HG03139 (cell line): ENCODE results near the gene TCF3.
"Not testable (repeated sequence)": the region's sequence is repeated elsewhere in the genome, so short reads cannot be mapped to it uniquely, and the experiment has no call there.

Experiments
- ATAC-seq: cut with Tn5 transposase; IDR thresholded peaks from one replicate; pipeline ENCODE4 v1.9.1; 2021; ENCODE audit not compliant: unreplicated experiment

The TCF3 gene

GRCh38 chr19:1652471-1653299 lies at the start of gene TCF3:
Gene TCF3 (minus strand): TSS chr19:1652615. CDS start chr19:1650248, 2,367 bp downstream.
- ATAC-seq = peak; percentile 55

- no peak for ATAC-seq
Observed at GRCh38 chr19:1700733-1701663, 48.6 kb upstream of the TCF3 start.

- no peak for ATAC-seq
Observed at GRCh38 chr19:1699998-1700732, 47.8 kb upstream of the TCF3 start.

GRCh38 chr19:1699386-1699785 lies 47.0 kb upstream of the TCF3 start:
- ATAC-seq = no peak

- ATAC-seq = no peak
Observed at GRCh38 chr19:1698636-1699035, 46.2 kb upstream of the TCF3 start.

GRCh38 chr19:1695481-1695880 lies 43.1 kb upstream of the TCF3 start:
- not testable (repeated sequence) for ATAC-seq

- ATAC-seq = no peak
Observed at GRCh38 chr19:1691589-1692290, 39.3 kb upstream of the TCF3 start.

GRCh38 chr19:1690699-1691307 lies 38.4 kb upstream of the TCF3 start:
- ATAC-seq = no peak

GRCh38 chr19:1685785-1686184 lies 33.4 kb upstream of the TCF3 start:
- ATAC-seq = not testable (repeated sequence)

- no peak for ATAC-seq
Observed at GRCh38 chr19:1685046-1685445, 32.6 kb upstream of the TCF3 start.

- ATAC-seq = no peak
Observed at GRCh38 chr19:1684573-1684912, 32.1 kb upstream of the TCF3 start.

- no peak for ATAC-seq
Observed at GRCh38 chr19:1683869-1684572, 31.6 kb upstream of the TCF3 start.

- ATAC-seq = no peak
Observed at GRCh38 chr19:1680976-1681375, 28.6 kb upstream of the TCF3 start.

- ATAC-seq = no peak
Observed at GRCh38 chr19:1678073-1678472, 25.7 kb upstream of the TCF3 start.

GRCh38 chr19:1676351-1677266 lies 24.2 kb upstream of the TCF3 start:
- ATAC-seq = no peak

- no peak for ATAC-seq
Observed at GRCh38 chr19:1675633-1676350, 23.4 kb upstream of the TCF3 start.

GRCh38 chr19:1674293-1674679 lies 21.9 kb upstream of the TCF3 start:
- no peak for ATAC-seq
